Lower lobe of right lung (tissue), 2 donors: ENCODE results near the gene PTGES3. TPM values are rescaled to one million over a fixed set of nuclear protein-coding genes. Genes with fewer than 3 reads are reported as not detected.

Experiments used
- ATAC-seq, 2 donors: fragments of 200-7000 bp; cut with Tn5 transposase; one replicate each; pipeline ENCODE4 v1.9.1; 2020 to 2022; ENCODE audit warnings: mild to moderate bottlenecking in 2 of 2, moderate library complexity in 2 of 2
- DNase-seq: peaks from one replicate; pipeline ENCODE4 v3.0.0-alpha.2; 2020
- H3K27ac ChIP-seq: fragments of 200-600 bp; one replicate; pipeline ENCODE4 v1.8.0; 2022
- H3K27me3 ChIP-seq: fragments of 200-600 bp; one replicate; pipeline ENCODE4 v1.8.0; 2022; ENCODE audit warnings: low read depth
- H3K36me3 ChIP-seq: fragments of 200-600 bp; one replicate; pipeline ENCODE4 v1.8.0; 2022; ENCODE audit warnings: mild to moderate bottlenecking
- H3K4me1 ChIP-seq: fragments of 200-600 bp; one replicate; pipeline ENCODE4 v1.8.0; 2022
- H3K4me3 ChIP-seq: fragments of 200-600 bp; one replicate; pipeline ENCODE4 v1.8.0; 2022; ENCODE audit warnings: mild to moderate bottlenecking
- H3K9me3 ChIP-seq: fragments of 200-600 bp; one replicate; pipeline ENCODE4 v1.8.0; 2022
- intact Hi-C: fragments of 100-400 bp; cut with DNase I; formaldehyde crosslinking; loops from one replicate; pipeline ENCODE4 v1.11.0; 2022
- total RNA-seq: library from RNA; stranded (reverse); fragmentation: NEBNext Ultra II Directional; extraction: Animal tissue kit (Norgen Biotek cat#: 25700); gene quantifications from one replicate; pipeline ENCODE4 v1.2.1, GENCODE V29; 2021
- TF ChIP-seq, protein P1 (sequence below): fragments of 200-600 bp; IDR thresholded peaks from one replicate; pipeline ENCODE4 v1.8.0; 2022; ENCODE audit warnings: antibody characterized with exemption, mild to moderate bottlenecking
- donor health status: DM: no; HTN: yes; CAD: no; lungs with severe emphysema.

The PTGES3 gene
- total RNA-seq, 1 donor from 2014 or later = 198 TPM

DNA sequence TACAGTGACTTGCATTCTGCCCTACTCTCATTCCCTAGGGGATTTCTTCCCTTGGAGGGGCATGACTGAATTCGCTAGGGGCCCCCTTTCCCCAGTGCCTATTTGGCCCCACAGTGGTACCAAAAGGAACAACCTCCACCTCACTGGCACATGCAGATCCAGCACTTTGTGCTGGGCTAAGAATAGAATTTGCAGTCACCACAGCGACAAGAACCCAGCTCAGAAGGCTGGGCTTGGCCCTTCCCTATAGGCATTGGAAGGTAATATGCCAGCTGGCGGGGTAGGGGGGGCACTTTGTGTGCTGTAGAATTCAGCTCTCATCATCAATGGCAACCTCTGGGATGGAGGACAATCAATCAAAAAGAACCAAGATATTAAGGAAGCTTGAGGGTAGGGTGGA, 71.8 kb downstream of the PTGES3 start:
- Histone ChIP-seq H3K36me3 (peaks cover 99% of the 10 kb centered on the region), H3K27ac (no peak overlapping the region), H3K4me1 (peaks cover 4% of the 10 kb centered on the region), H3K27me3 (no peaks in the 10 kb centered on the region), H3K9me3 (no peaks in the 10 kb centered on the region), H3K4me3 (no peak overlapping the region)
- TF ChIP-seq, protein P1, sequence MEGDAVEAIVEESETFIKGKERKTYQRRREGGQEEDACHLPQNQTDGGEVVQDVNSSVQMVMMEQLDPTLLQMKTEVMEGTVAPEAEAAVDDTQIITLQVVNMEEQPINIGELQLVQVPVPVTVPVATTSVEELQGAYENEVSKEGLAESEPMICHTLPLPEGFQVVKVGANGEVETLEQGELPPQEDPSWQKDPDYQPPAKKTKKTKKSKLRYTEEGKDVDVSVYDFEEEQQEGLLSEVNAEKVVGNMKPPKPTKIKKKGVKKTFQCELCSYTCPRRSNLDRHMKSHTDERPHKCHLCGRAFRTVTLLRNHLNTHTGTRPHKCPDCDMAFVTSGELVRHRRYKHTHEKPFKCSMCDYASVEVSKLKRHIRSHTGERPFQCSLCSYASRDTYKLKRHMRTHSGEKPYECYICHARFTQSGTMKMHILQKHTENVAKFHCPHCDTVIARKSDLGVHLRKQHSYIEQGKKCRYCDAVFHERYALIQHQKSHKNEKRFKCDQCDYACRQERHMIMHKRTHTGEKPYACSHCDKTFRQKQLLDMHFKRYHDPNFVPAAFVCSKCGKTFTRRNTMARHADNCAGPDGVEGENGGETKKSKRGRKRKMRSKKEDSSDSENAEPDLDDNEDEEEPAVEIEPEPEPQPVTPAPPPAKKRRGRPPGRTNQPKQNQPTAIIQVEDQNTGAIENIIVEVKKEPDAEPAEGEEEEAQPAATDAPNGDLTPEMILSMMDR = no peak
- intact Hi-C loops = no loop called here
- DNase-seq (no peak), ATAC-seq (no peak)

DNA sequence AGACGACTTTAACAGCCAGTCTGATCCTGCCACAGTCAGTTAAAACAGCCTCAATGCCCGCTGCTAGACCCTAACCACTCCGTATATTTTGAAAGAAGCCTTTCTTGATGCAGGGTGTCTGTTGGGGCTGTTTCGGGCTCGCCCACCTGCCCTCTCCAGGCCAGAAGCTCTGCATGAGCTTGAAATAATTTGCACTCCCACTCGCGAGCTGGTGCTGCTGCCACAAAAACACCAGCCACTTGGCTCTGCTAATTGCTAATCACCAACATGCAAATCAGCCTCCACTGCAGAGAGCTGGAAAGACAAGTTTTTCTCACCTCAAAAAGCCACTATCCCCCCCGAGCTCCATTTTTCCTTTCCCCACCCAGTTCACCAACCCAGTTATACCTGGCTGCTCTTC, 73.5 kb downstream of the PTGES3 start:
- TF ChIP-seq, protein P1 = no peak
- Histone ChIP-seq H3K36me3 (peaks cover 99% of the 10 kb centered on the region), H3K9me3 (no peaks in the 10 kb centered on the region), H3K27ac (no peak overlapping the region), H3K4me1 (no peaks in the 10 kb centered on the region), H3K27me3 (no peaks in the 10 kb centered on the region), H3K4me3 (no peak overlapping the region)
- no peak for DNase-seq
- intact Hi-C loops = no loop called here
- no peak for ATAC-seq

Other genes with a start within 250 kb of the PTGES3 start
- 10.6 TPM for gene TIMELESS, start 238.9 kb downstream of the PTGES3 start, total RNA-seq
- not detected for gene MIP, start 233.6 kb downstream of the PTGES3 start, total RNA-seq
- gene SPRYD4, start 219.7 kb downstream of the PTGES3 start, total RNA-seq = 3.1 TPM
- 4.8 TPM for gene GLS2, start 200.1 kb downstream of the PTGES3 start, total RNA-seq
- 129 TPM for gene RBMS2, start 166.5 kb downstream of the PTGES3 start, total RNA-seq
- 112 TPM for gene BAZ2A, start 58.0 kb downstream of the PTGES3 start, total RNA-seq
- gene ATP5F1B, start 42.3 kb downstream of the PTGES3 start, total RNA-seq = 319 TPM
- gene NACA, start 37.0 kb upstream of the PTGES3 start, total RNA-seq = 673 TPM
- 7.7 TPM for gene PRIM1, start 64.0 kb upstream of the PTGES3 start, total RNA-seq
- 93.8 TPM for gene HSD17B6, start 75.0 kb upstream of the PTGES3 start, total RNA-seq
- gene SDR9C7, start 246.1 kb upstream of the PTGES3 start, total RNA-seq = not detected